Ishikawa (cell line): ENCODE measurements around the gene CPB1.

Experiments
- CREB1 ChIP-seq: IDR thresholded peaks from 2 replicates; pipeline ENCODE4 v1.6.1; 2012; ENCODE audit warnings: low read depth
- EGR1 ChIP-seq: IDR thresholded peaks from 2 replicates; pipeline ENCODE4 v1.6.1; 2012
- EP300 ChIP-seq: IDR thresholded peaks from 2 replicates; pipeline ENCODE4 v1.6.1; 2012; ENCODE audit warnings: borderline replicate concordance
- REST ChIP-seq: IDR thresholded peaks from 2 replicates; pipeline ENCODE4 v1.6.1; 2012; ENCODE audit warnings: low read depth, mild to moderate bottlenecking
- TAF1 ChIP-seq: IDR thresholded peaks from 2 replicates; pipeline ENCODE4 v1.6.1; 2012; ENCODE audit warnings: low read depth, mild to moderate bottlenecking
- TEAD4 ChIP-seq: IDR thresholded peaks from 2 replicates; pipeline ENCODE4 v1.6.1; 2012
- YY1 ChIP-seq: IDR thresholded peaks from 2 replicates; pipeline ENCODE4 v1.6.1; 2012; ENCODE audit warnings: low read depth

GRCh38 chr3:148789906-148790305 lies 37.7 kb upstream of the CPB1 start:
- no peak for TF ChIP-seq CREB1
- TF ChIP-seq TEAD4, result no peak
- no peak for TF ChIP-seq EP300
- no peak for TF ChIP-seq YY1
- TF ChIP-seq TAF1, result no peak
- no peak for TF ChIP-seq EGR1
- TF ChIP-seq REST, result no peak
